Breast epithelium (tissue), 3 donors: ENCODE data around the gene BLNK.
"Not testable (repeated sequence)": the region's sequence is repeated elsewhere in the genome, so short reads cannot be mapped to it uniquely, and the experiment has no call there.

Experiments used
- CTCF ChIP-seq, 3 donors: fragments of 450-650 bp; IDR thresholded peaks; one replicate each; pipeline ENCODE4 v1.5.1; 2016 to 2017; ENCODE audit warnings: antibody characterized with exemption in 3 of 3, mild to moderate bottlenecking in 3 of 3, moderate library complexity in 3 of 3
- POLR2A ChIP-seq: fragments of 450-650 bp; IDR thresholded peaks from one replicate; pipeline ENCODE4 v1.6.1; 2016; ENCODE audit warnings: antibody characterized with exemption, mild to moderate bottlenecking, moderate library complexity
- POLR2AphosphoS5 ChIP-seq, 3 donors: sonication (generic); formaldehyde crosslinking; IDR thresholded peaks; one replicate each; pipeline ENCODE4 v1.6.1; 2017; ENCODE audit warnings: antibody characterized with exemption in 3 of 3

GRCh38 chr10:96308854-96309253, 37.5 kb upstream of the BLNK start:
- TF ChIP-seq CTCF (IDR thresholded peaks at IDR 0.05); POLR2AphosphoS5 (IDR thresholded peaks at IDR 0.05); POLR2A: not testable (repeated sequence)
